HepG2 (cell line): Measurements from ENCODE around the gene BTF3L4. TPM values are rescaled to one million over a fixed set of nuclear protein-coding genes. Genes with fewer than 3 reads are reported as not detected.
A peak's percentile ranks its signal among the peaks of the same experiment; 100 is the strongest.

Source experiments
- BHLHE40 ChIP-seq: IDR thresholded peaks from 2 replicates; pipeline ENCODE4 v1.6.1; 2011; ENCODE audit warnings: low read length, improper control_type of control experiment
- DMAP1 ChIP-seq: IDR thresholded peaks from 2 replicates; pipeline ENCODE4 v1.6.1; 2016
- DRAP1 ChIP-seq: IDR thresholded peaks from 2 replicates; pipeline ENCODE4 v1.6.1; 2016; ENCODE audit warnings: missing genetic modification reagents, missing compliant biosample characterization
- GZF1 ChIP-seq: sonication (generic); formaldehyde crosslinking; IDR thresholded peaks from 2 replicates; pipeline ENCODE4 v1.5.1; 2020; ENCODE audit warnings: mild to moderate bottlenecking, missing genetic modification reagents
- MXD1 ChIP-seq: sonication (generic); formaldehyde crosslinking; IDR thresholded peaks from 2 replicates; pipeline ENCODE4 v1.4.0; 2020; ENCODE audit warnings: mild to moderate bottlenecking, missing genetic modification reagents
- SSRP1 ChIP-seq: IDR thresholded peaks from 2 replicates; pipeline ENCODE4 v1.6.1; 2016; ENCODE audit warnings: control low read depth
- TAF1 ChIP-seq: sonication (generic); formaldehyde crosslinking; IDR thresholded peaks from 2 replicates; pipeline ENCODE4 v1.4.0; 2020; ENCODE audit warnings: missing genetic modification reagents
- THAP11 ChIP-seq: IDR thresholded peaks from 2 replicates; pipeline ENCODE4 v1.6.1; 2016; ENCODE audit warnings: missing biosample characterization, missing genetic modification reagents
- THYN1 ChIP-seq: sonication (generic); formaldehyde crosslinking; IDR thresholded peaks from 2 replicates; pipeline ENCODE4 v1.8.1; 2023; ENCODE audit warnings: low read depth, mild to moderate bottlenecking, moderate library complexity, missing genetic modification reagents, borderline replicate concordance
- YY1 ChIP-seq: IDR thresholded peaks from 2 replicates; pipeline ENCODE4 v1.6.1; 2011; ENCODE audit warnings: low read length, low read depth, moderate library complexity, mild to moderate bottlenecking; ENCODE audit not compliant: insufficient read depth, insufficient replicate concordance
- ZBTB8A ChIP-seq: sonication (generic); formaldehyde crosslinking; IDR thresholded peaks from 2 replicates; pipeline ENCODE4 v1.4.0; 2020; ENCODE audit warnings: mild to moderate bottlenecking, low read depth, missing genetic modification reagents, borderline replicate concordance
- ZFP41 ChIP-seq: sonication (generic); formaldehyde crosslinking; IDR thresholded peaks from 2 replicates; pipeline ENCODE4 v1.4.0; 2020; ENCODE audit warnings: mild to moderate bottlenecking, missing genetic modification reagents, borderline replicate concordance
- ZNF142 ChIP-seq: sonication (generic); formaldehyde crosslinking; IDR thresholded peaks from 2 replicates; pipeline ENCODE4 v1.4.0; 2020; ENCODE audit warnings: missing genetic modification reagents
- ZNF20 ChIP-seq: sonication (generic); formaldehyde crosslinking; IDR thresholded peaks from 2 replicates; pipeline ENCODE4 v1.4.0; 2020; ENCODE audit warnings: mild to moderate bottlenecking, moderate library complexity, missing genetic modification reagents
- ZNF280B ChIP-seq: sonication (generic); formaldehyde crosslinking; IDR thresholded peaks from 2 replicates; pipeline ENCODE4 v1.5.0; 2020; ENCODE audit warnings: missing genetic modification reagents, mild to moderate bottlenecking, borderline replicate concordance
- ZNF501 ChIP-seq: sonication (generic); formaldehyde crosslinking; IDR thresholded peaks from 2 replicates; pipeline ENCODE4 v1.5.1; 2020; ENCODE audit warnings: mild to moderate bottlenecking, moderate library complexity, missing genetic modification reagents
- ZNF572 ChIP-seq: sonication (generic); formaldehyde crosslinking; IDR thresholded peaks from 2 replicates; pipeline ENCODE4 v1.5.1; 2020; ENCODE audit warnings: mild to moderate bottlenecking, missing genetic modification reagents
- ZNF768 ChIP-seq: sonication (generic); formaldehyde crosslinking; IDR thresholded peaks from 2 replicates; pipeline ENCODE4 v1.4.0; 2020; ENCODE audit warnings: missing genetic modification reagents
- ZNF773 ChIP-seq: sonication (generic); formaldehyde crosslinking; IDR thresholded peaks from 2 replicates; pipeline ENCODE4 v1.4.0; 2020; ENCODE audit warnings: missing genetic modification reagents, borderline replicate concordance
- ZNF781 ChIP-seq: sonication (generic); formaldehyde crosslinking; IDR thresholded peaks from 2 replicates; pipeline ENCODE4 v1.5.1; 2020; ENCODE audit warnings: borderline replicate concordance, mild to moderate bottlenecking, missing genetic modification reagents; ENCODE audit errors: not compliant biosample characterization
- polyA plus RNA-seq, 8 experiments: library from polyadenylated mRNA; depleted of rRNA in 3 of 8; stranded (reverse) in 7 of 8; unstranded in 1 of 8; fragments of >200 nt; fragmentation: Illumina TruSeq in 4 of 8; extraction: Trizol in 4 of 8; gene quantifications; 2 replicates each; pipeline versions ENCODE4 v1.2.1 to v1.2.3, GENCODE V29; 2011 to 2016; ENCODE audit warnings: low read depth in 4 of 8, missing spikeins in 1 of 8, mixed read lengths in 1 of 8; ENCODE audit not compliant: insufficient read depth in 1 of 8
- total RNA-seq, 5 experiments: library from RNA; depleted of rRNA; stranded (reverse); fragments of >200 nt; fragmentation: Illumina TruSeq; extraction: Trizol; gene quantifications; 2 replicates each; pipeline ENCODE4 v1.2.3, GENCODE V29; 2016; ENCODE audit warnings: low read depth in 1 of 5

BTF3L4 gene
- total and polyA plus RNA-seq, 2 of the 13 experiments (the other 11 are each of a cell fraction or from before 2014, with no cell fraction given), result 59.0 to 74.3 TPM

GRCh38 chr1:52033190-52034049, 22.7 kb upstream of the BTF3L4 start, which contains the start of gene KTI12 (continued):
- TF ChIP-seq ZBTB8A (CRISPR knock-in tag) (no peak), YY1 (peak; percentile 89), ZNF280B (CRISPR knock-in tag) (peak; percentile 73; the same call in 1 of the 2 replicates), MXD1 (CRISPR knock-in tag) (peak; percentile 72; the same call in 1 of the 2 replicates), DRAP1 (CRISPR knock-in tag) (peak; percentile 51; the same call in 1 of the 2 replicates), THAP11 (CRISPR knock-in tag) (peak; percentile 89), ZNF572 (CRISPR knock-in tag) (peak; percentile 45; the same call in 1 of the 2 replicates), ZNF142 (CRISPR knock-in tag) (peak; percentile 35; the same call in 1 of the 2 replicates), ZNF501 (CRISPR knock-in tag) (peak; percentile 85), ZNF20 (no peak), THYN1 (CRISPR knock-in tag) (no peak), SSRP1 (CRISPR knock-in tag) (no peak), ZNF773 (CRISPR knock-in tag) (no peak), DMAP1 (CRISPR knock-in tag) (peak; percentile 84), ZNF781 (CRISPR knock-in tag) (peak; percentile 44), TAF1 (CRISPR knock-in tag) (peak; percentile 93), ZNF768 (peak; percentile 72; the same call in 1 of the 2 replicates), GZF1 (CRISPR knock-in tag) (no peak), ZFP41 (CRISPR knock-in tag) (no peak), BHLHE40 (no peak)
